ENCODE data around the gene ATP5MC2.

Gene ATP5MC2

DNA sequence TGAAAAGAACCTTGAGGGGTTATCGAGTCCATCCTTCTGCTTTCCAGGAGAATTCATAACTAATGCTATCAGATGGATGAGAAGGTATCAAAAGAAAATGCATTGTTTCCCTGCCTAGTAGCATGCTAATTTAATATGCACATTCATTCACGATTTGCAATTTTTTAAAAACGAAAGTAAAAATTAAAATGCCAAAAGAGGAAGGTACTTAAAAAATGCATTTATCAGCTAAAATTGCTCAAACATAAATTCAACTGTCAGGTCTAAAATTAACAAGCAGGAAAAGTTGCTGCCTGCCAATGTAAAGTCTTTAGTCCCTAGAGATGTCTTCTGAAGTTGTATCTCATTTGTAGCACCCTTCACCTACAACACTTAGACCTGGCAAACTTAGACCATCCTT is 57.6 kb downstream of the ATP5MC2 start:
- no peaks in the 10 kb centered on the region for H3K36me3 ChIP-seq (ENCODE audit: insufficient read depth, low read length)
- no peaks in the 10 kb centered on the region for H4K20me1 ChIP-seq (ENCODE audit: insufficient read depth, low read length)
- H2AFZ ChIP-seq (ENCODE audit: low read depth, low read length), result no peak overlapping the region
- ATAC-seq (ENCODE audit: insufficient read depth, low read depth), result no peak
- peaks cover 90% of the 10 kb centered on the region for H3K79me2 ChIP-seq (ENCODE audit: insufficient read depth, low read length)
- no peak overlapping the region for H3K27ac ChIP-seq (ENCODE audit: low read length)
- TF ChIP-seq EZH2 (IDR thresholded peaks at IDR 0.05; ENCODE audit: borderline replicate concordance, low read depth, low read length, severe bottlenecking), result no peak
- TF ChIP-seq, protein P1, sequence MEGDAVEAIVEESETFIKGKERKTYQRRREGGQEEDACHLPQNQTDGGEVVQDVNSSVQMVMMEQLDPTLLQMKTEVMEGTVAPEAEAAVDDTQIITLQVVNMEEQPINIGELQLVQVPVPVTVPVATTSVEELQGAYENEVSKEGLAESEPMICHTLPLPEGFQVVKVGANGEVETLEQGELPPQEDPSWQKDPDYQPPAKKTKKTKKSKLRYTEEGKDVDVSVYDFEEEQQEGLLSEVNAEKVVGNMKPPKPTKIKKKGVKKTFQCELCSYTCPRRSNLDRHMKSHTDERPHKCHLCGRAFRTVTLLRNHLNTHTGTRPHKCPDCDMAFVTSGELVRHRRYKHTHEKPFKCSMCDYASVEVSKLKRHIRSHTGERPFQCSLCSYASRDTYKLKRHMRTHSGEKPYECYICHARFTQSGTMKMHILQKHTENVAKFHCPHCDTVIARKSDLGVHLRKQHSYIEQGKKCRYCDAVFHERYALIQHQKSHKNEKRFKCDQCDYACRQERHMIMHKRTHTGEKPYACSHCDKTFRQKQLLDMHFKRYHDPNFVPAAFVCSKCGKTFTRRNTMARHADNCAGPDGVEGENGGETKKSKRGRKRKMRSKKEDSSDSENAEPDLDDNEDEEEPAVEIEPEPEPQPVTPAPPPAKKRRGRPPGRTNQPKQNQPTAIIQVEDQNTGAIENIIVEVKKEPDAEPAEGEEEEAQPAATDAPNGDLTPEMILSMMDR (IDR thresholded peaks at IDR 0.05; ENCODE audit: borderline replicate concordance, extremely low read depth, low read length, poor library complexity, severe bottlenecking), result no peak
- no peak overlapping the region for H3K9ac ChIP-seq (ENCODE audit: low read depth, low read length)
- peak overlapping the region; percentile 40; the same call in 1 of the 2 replicates for H3K4me2 ChIP-seq (ENCODE audit: insufficient read depth, low read length)
- peaks cover 10% of the 10 kb centered on the region for H3K4me1 ChIP-seq (ENCODE audit: insufficient read depth, low read length)
- DNase-seq, result no peak
- H3K4me3 ChIP-seq (ENCODE audit: low read depth in 1 of 2, low read length in 2 of 2), result no peak overlapping the region
- no peaks in the 10 kb centered on the region for H3K27me3 ChIP-seq (ENCODE audit: insufficient read depth, low read length, poor library complexity)
- H3K9me3 ChIP-seq (ENCODE audit: insufficient read depth, low read length, severe bottlenecking), result no peaks in the 10 kb centered on the region

- ATAC-seq (ENCODE audit: insufficient read depth, low read depth), result no peak
- no peaks in the 10 kb centered on the region for H3K36me3 ChIP-seq (ENCODE audit: insufficient read depth, low read length)
- no peak overlapping the region for H3K4me2 ChIP-seq (ENCODE audit: insufficient read depth, low read length)
- H3K4me3 ChIP-seq (ENCODE audit: low read depth in 1 of 2, low read length in 2 of 2), result no peak overlapping the region
- no peak overlapping the region for H2AFZ ChIP-seq (ENCODE audit: low read depth, low read length)
- H3K4me1 ChIP-seq (ENCODE audit: insufficient read depth, low read length), result peaks cover 10% of the 10 kb centered on the region
- no peaks in the 10 kb centered on the region for H4K20me1 ChIP-seq (ENCODE audit: insufficient read depth, low read length)
- DNase-seq, result no peak
- no peaks in the 10 kb centered on the region for H3K9me3 ChIP-seq (ENCODE audit: insufficient read depth, low read length, severe bottlenecking)
- TF ChIP-seq, protein P1 (IDR thresholded peaks at IDR 0.05; ENCODE audit: borderline replicate concordance, extremely low read depth, low read length, poor library complexity, severe bottlenecking), result no peak
- TF ChIP-seq EZH2 (IDR thresholded peaks at IDR 0.05; ENCODE audit: borderline replicate concordance, low read depth, low read length, severe bottlenecking), result no peak
- H3K9ac ChIP-seq (ENCODE audit: low read depth, low read length), result no peak overlapping the region
- H3K27ac ChIP-seq (ENCODE audit: low read length), result no peak overlapping the region
- no peaks in the 10 kb centered on the region for H3K27me3 ChIP-seq (ENCODE audit: insufficient read depth, low read length, poor library complexity)
- H3K79me2 ChIP-seq (ENCODE audit: insufficient read depth, low read length), result peaks cover 89% of the 10 kb centered on the region
Measured at GRCh38 chr12:53617700-53618099, 58.2 kb downstream of the ATP5MC2 start.

DNA sequence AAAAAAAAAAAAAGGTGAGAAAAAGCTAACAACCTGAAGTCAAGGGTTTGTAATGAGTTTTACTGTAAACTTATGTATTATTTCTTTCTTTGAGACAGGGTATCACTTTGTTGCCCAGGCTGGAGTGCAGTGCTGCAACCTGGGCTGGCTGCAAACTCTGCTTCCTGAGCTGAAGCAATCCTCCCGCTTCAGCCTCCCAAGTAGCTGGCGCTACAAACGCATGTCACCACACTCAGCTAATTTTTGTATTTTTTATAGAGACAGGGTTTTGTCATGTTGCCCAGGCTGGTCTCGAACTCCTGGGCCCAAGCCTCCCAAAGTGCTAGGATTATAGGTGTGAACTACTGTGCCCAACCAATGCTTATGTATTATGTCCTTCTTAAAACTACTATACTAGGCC is 58.9 kb downstream of the ATP5MC2 start:
- ATAC-seq (ENCODE audit: insufficient read depth, low read depth) (no peak), DNase-seq (no peak)
- no peak overlapping the region for H3K4me3 ChIP-seq (ENCODE audit: low read depth in 1 of 2, low read length in 2 of 2)
- H3K79me2 ChIP-seq (ENCODE audit: insufficient read depth, low read length), result peaks cover 87% of the 10 kb centered on the region
- no peak overlapping the region for H3K9ac ChIP-seq (ENCODE audit: low read depth, low read length)
- H3K27me3 ChIP-seq (ENCODE audit: insufficient read depth, low read length, poor library complexity), result no peaks in the 10 kb centered on the region
- no peaks in the 10 kb centered on the region for H3K36me3 ChIP-seq (ENCODE audit: insufficient read depth, low read length)
- H3K27ac ChIP-seq (ENCODE audit: low read length), result no peak overlapping the region
- peaks cover 10% of the 10 kb centered on the region for H3K4me1 ChIP-seq (ENCODE audit: insufficient read depth, low read length)
- H3K4me2 ChIP-seq (ENCODE audit: insufficient read depth, low read length), result no peak overlapping the region
- no peak overlapping the region for H2AFZ ChIP-seq (ENCODE audit: low read depth, low read length)
- no peak for TF ChIP-seq EZH2 (IDR thresholded peaks at IDR 0.05; ENCODE audit: borderline replicate concordance, low read depth, low read length, severe bottlenecking)
- TF ChIP-seq, protein P1 (IDR thresholded peaks at IDR 0.05; ENCODE audit: borderline replicate concordance, extremely low read depth, low read length, poor library complexity, severe bottlenecking), result no peak
- H3K9me3 ChIP-seq (ENCODE audit: insufficient read depth, low read length, severe bottlenecking), result no peaks in the 10 kb centered on the region
- H4K20me1 ChIP-seq (ENCODE audit: insufficient read depth, low read length), result no peaks in the 10 kb centered on the region
